Heart left ventricle (tissue), 13 donors: ENCODE data around the gene MYL3.

ENCODE experiments used
- CTCF ChIP-seq, 12 donors: fragments of 200-600 bp; sonication (generic) in 4 of 12; IDR thresholded peaks; one replicate each; pipeline versions ENCODE4 v1.5.0 to v1.8.0; 2018 to 2022; ENCODE audit warnings: antibody characterized with exemption in 12 of 12, mild to moderate bottlenecking in 5 of 12
- POLR2A ChIP-seq, 2 donors: fragments of 450-650 bp; IDR thresholded peaks; one replicate each; pipeline ENCODE4 v1.6.1; 2017; ENCODE audit warnings: antibody characterized with exemption in 2 of 2, mild to moderate bottlenecking in 2 of 2, moderate library complexity in 2 of 2
- donor health status: ischemic (EF 13 %, LVEDD 7.1; RV severe dilation, severe dysfunction).
- donor health status: DM: no; HTN: yes; CAD: no.
- donor health status: DM: no; HTN: no; CAD: no.
- donor health status: ischemic (EF 25% LVEDD 6.9; RV normal size, moderate dysfunction).
- donor health status: ischemic (EF 25% LVEDD 5.7; RV mildly dilated, moderate dysfunction).
- donor health status: ischemic (EF 35%, LVEDD 5.7; RV mildly dilated, moderate dysfunction).
- donor health status: nonischemic (EF 11% LVEDD 7.7; RV severe dilation, severe dysfunction).
- donor health status: DM: yes; HTN: yes; CAD: no.
- donor health status: PGD.
- donor health status: ischemic (EF 29% LVEDD 5.4; RV normal size, mild dysfunction).
- donor health status: nonischemic (EF 23%, LVEDD 6.1; RV moderate dilation, normal function).

DNA sequence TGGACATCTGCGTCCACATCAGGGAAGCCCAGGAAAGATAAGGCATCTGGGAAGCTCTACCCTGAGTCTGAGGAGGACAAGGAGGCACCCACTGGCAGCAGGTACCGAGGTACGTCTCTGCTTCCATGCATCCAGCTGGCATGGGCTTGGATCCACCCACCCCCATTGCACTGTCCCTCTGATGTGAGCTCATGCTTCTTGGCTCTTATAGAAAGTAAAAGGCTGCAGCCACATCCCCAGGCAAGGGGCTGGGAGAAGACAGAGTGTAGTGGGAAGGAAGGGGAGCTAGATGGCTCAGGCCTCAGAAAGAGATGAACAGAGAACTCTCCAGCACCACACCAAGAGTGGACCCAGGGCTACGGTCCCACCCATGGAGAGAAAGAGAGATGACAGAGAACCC is 32.5 kb upstream of the MYL3 start:
- TF ChIP-seq CTCF (IDR thresholded peaks at IDR 0.05) (no peak), POLR2A (IDR thresholded peaks at IDR 0.05) (no peak)
